Epidermal melanocyte (primary cell): ENCODE measurements around the gene RPF1.
A peak's percentile ranks its signal among the peaks of the same experiment; 100 is the strongest.
"Not testable (repeated sequence)": the region's sequence is repeated elsewhere in the genome, so short reads cannot be mapped to it uniquely, and the experiment has no call there.

Experiments
- DNase-seq: peaks from one replicate; pipeline ENCODE4 v3.0.0; 2011; ENCODE audit warnings: low spot score; ENCODE audit not compliant: insufficient read length

The RPF1 gene

GRCh38 chr1:84478876-84479868, at the start of gene RPF1:
Gene RPF1, plus strand, starts transcription at chr1:84479266. Its CDS starts 16 bp downstream, at chr1:84479282.
- DNase-seq = peak; percentile 53

GRCh38 chr1:84430546-84430945, 48.5 kb upstream of the RPF1 start:
- DNase-seq = no peak

DNA sequence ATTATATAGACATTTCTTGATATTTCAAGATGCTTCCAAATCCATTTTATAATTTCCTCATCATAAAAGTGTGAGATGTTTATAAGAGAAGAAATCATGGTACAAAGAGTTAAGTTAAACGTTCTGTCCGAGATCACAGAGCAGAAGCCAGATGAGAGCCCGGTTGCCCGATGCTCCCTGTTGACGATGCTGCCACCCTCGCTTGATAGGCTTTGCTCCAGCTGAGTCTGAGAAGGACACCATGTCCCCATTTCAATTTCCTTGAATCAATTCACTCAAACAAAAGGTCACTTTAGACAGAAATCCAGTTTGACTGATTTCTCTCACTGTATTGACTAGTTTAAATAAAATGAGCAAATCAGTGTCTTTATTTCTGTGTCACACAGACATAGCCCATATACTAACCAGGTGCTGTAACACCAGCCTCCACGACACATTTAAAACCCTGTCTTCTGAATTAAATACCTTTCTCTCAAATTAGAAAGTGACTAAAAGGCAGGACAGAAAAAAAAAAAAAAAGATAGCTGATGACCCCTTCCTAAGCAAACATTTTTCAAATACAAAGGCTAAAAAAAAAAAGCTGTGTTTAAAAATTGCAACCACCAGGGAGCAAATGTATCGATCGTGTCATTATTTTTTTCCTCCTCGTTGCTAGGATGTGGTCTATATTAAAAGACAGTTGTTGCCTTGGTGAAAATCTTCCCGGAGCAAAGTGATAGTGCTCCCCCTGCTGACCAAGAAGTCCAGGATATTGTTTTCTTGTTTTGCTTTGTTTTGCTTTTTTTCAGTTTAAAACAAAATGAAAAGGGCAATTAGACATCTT, 45.6 kb upstream of the RPF1 start:
- peak; percentile 66 for DNase-seq

DNA sequence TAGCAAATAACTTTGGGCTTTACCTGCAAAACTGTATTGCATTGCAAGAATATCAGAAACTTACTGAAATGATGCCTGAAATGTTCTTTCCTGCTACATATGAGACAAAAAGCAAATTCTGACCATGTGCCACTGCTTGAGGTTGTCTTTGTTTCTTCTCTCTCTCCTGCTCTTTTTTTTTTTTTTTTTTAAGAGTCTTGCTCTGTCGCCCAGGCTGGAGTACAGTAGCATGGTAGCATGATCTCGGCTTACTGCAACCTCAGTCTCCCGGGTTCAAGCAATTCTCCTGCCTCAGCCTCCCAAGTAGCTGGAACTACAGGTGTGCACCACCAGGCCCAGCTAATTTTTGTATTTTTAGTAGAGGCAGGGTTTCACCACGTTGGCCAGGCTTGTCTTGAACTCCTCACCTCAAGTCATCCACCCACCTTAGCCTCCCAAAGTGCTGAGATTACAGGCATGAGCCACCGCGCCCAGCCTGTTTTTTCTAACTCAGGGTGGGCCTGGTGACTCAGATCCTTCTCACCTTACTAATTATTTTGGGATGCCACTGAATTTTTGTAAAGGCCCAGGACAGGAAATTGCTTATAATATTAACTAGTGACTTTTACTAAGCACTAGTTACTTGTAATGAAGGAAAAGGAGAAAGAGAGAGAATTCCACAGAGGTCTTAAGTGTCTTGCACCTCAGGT, 44.8 kb upstream of the RPF1 start:
- no peak for DNase-seq

- DNase-seq = no peak
Measured at GRCh38 chr1:84434801-84435549, 44.1 kb upstream of the RPF1 start.

- DNase-seq = no peak
Measured at GRCh38 chr1:84436876-84437655, 42.0 kb upstream of the RPF1 start.

- peak; percentile 75 for DNase-seq
Measured at GRCh38 chr1:84442256-84442655, 36.8 kb upstream of the RPF1 start.

GRCh38 chr1:84442747-84443646, 36.1 kb upstream of the RPF1 start:
- DNase-seq = not testable (repeated sequence)

DNA sequence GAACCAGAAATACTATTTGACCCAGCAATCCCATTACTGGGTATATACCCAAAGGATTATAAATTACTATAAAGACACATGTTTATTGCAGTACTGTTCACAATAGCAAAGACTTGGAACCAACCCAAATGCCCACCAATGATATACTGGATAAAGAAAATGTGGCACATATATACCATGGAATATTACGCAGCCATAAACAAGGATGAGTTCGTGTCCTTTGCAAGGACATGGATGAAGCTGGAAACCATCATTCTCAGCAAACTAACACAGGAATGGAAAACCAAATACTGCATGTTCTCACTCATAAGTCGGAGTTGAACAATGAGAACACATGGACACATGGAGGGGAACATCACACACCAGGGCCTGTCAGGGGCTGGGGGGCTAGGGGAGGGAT, 30.4 kb upstream of the RPF1 start:
- DNase-seq = not testable (repeated sequence)

- no peak for DNase-seq
Measured at GRCh38 chr1:84450910-84451309, 28.2 kb upstream of the RPF1 start.

GRCh38 chr1:84452436-84452835, 26.6 kb upstream of the RPF1 start:
- DNase-seq = no peak

DNA sequence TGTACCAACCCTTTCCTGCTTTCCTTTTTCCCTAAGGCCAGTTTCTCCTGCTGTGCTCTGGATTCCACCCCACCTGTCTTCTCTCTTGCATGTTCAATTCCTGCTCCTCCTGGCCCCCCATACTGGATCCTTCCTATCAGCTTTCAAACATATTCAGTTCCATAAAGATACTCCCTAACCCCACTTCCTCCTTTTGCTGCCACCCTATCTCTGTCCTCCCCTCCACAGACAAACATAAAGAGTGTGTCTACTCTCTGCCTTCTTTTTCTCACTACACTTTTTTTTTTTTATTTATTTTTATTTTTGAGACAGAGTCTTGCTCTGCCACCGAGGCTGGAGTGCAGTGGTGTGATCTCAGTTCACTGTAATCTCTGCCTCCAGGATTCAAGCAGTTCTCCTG, 16.9 kb upstream of the RPF1 start:
- no peak for DNase-seq

- no peak for DNase-seq
Measured at GRCh38 chr1:84467298-84467697, 11.8 kb upstream of the RPF1 start.

DNA sequence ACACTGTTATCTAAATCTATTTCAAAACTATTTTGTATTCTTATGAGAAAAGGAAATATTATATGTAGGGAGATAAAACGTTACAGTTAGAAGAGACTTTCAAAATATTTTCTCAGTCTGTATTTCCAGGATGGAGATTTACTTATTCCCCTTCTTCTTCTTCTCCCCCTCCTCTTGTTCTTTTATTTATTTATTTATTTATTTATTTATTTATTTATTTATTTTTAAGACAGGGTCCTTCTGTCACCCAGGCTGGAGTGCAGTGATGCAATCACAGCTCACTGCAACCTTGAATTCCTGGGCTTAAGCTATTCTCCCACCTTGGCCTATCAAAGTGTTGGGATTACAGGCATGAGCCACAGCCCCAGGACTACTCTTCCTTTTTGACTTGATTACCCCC, 2.8 kb upstream of the RPF1 start:
- DNase-seq = no peak

GRCh38 chr1:84479998-84480397, 932 bp downstream of the RPF1 start:
- DNase-seq = no peak

DNA sequence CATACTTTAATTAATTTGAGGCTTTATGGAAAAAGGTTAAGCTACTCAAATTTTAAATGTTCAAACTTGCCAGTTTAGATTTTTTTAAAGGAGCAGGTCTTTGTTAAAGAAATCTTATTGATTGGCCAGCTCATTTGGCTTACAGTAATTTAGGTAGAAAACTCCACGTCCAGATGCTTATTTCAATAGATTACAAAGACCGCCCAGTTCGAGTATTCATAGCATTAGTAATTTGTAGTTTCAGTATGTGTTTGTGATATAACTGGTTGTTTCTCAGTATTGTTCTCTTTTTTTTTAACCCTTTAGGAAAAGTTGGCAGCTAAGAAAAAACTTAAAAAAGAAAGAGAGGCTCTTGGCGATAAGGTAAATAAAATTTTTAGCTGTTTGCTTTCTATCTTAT, 1.6 kb downstream of the RPF1 start:
- DNase-seq = no peak

- no peak for DNase-seq
Measured at GRCh38 chr1:84481317-84481716, 2.3 kb downstream of the RPF1 start.

- no peak for DNase-seq
Measured at GRCh38 chr1:84488107-84488506, 9.0 kb downstream of the RPF1 start.

GRCh38 chr1:84489766-84490165, 10.7 kb downstream of the RPF1 start:
- no peak for DNase-seq
